Measurements from ENCODE around the gene COX14.

DNA sequence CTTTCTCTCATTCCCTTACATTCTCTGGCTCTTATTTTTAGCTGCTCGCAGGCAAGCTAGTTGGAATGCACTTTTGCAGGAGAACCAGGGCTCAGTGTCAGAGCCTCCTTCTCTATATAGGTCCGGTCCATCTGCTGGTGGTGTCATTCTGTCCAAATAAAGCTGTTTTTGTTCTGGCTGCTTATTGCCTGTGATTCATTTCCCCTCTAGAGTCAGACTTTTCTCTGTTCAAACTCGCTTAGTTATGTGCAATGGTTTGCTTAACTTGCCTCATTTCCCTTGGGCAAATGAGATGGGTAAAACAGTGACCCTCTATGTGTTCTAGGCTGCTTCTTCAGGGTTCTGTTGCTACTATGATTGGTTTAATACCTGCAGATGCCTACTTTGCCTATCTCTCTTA is 24.0 kb upstream of the COX14 start:
- TF ChIP-seq CTCF (optimal IDR thresholded peaks at IDR 0.05 in 1 of 3, IDR thresholded peaks at IDR 0.05 in 1 of 3, conservative IDR thresholded peaks at IDR 0.05 in 1 of 3; ENCODE audit: extremely low read depth in 1 of 3, insufficient read depth in 2 of 3, low read length in 3 of 3), result no peak
- TF ChIP-seq EZH2 (IDR thresholded peaks at IDR 0.05; ENCODE audit: low read length), result no peak
